ENCODE results near the gene CDH4.
"Not testable (repeated sequence)": the region's sequence is repeated elsewhere in the genome, so short reads cannot be mapped to it uniquely, and the experiment has no call there.

CDH4 gene

DNA sequence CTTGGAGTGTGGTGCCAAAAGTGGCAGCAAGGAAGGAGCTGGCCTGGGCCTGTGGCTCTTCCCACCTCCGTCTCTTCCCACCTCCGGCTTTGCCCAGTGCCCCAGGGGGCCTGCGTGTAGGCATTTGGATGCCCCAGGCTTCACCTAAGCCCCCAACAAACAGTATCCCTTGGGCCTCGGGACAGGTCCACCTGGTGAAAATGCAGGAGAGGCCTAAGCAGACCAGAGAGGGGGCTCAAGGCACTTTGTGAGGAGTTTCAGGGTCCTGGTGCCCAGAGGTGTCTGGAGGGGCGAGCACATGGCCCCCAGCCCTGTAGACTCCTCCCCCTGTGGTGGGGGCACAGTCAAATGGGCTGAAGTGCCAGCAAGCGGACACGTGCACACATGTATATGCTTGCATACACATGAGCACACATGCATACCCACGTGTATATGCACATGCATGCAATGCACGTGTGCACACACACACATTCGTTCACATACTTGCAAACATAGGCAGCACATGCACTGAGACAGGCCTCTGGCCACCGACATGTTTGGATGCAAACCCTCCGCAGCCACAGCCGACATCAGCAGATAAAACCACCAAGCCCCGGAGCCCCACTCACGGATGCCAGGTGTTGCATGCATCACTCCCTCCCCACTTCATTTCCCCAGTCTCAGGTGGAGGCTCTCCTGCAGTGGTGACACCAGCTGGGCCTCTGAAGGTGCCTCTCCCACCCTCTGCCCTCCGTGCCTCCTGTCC is 689.1 kb downstream of the CDH4 start:
- Histone ChIP-seq H3K79me2 (ENCODE audit: insufficient read depth, low read length) (no peaks in the 10 kb centered on the region), H3K4me3 (ENCODE audit: low read depth in 1 of 2, low read length in 2 of 2) (no peak overlapping the region), H3K9me3 (ENCODE audit: insufficient read depth, low read length, severe bottlenecking) (no peaks in the 10 kb centered on the region)

DNA sequence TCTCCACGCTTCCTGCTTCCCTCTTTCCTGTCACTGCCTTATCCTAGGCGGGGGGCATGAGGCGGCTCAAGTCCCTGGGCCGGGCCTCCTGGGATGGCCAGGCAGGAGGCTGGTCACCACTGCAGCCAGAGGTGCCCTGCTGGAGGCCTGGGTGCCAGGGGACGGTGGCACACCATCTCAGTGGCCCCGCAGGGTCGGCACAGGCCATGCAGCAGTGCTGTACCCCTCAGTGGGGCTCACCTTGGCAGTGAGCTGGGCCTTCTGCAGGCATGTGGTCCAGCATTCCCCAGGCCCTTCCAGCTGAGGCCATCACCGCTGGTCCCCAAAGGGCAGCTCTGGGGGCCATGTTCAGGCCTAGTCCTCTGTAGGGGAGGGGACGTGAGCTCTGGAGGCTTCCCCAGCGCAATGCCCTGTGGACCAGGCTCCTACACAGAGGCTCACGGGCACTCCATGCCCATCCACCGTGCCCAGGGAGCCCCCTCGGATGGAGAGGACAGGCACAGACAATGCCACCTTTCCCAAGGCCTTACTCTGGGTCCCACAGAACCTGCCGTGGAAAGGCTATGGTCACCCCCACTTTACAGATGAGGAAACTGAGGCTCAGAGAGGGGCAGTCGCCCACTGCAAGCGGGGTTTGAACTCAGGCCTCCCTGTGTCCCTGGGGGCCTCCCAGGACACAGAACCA is 689.8 kb downstream of the CDH4 start:
- H4K20me1 ChIP-seq (ENCODE audit: insufficient read depth, low read length): peaks cover 8% of the 10 kb centered on the region; the same call in 1 of the 2 replicates
- H3K4me2 ChIP-seq (ENCODE audit: insufficient read depth, low read length): no peak overlapping the region
- no peaks in the 10 kb centered on the region for H3K36me3 ChIP-seq (ENCODE audit: insufficient read depth, low read length)
- no peak overlapping the region for H3K27ac ChIP-seq (ENCODE audit: low read length)
- no peak overlapping the region for H3K4me3 ChIP-seq (ENCODE audit: low read depth in 1 of 2, low read length in 2 of 2)
- no peaks in the 10 kb centered on the region for H3K4me1 ChIP-seq (ENCODE audit: insufficient read depth, low read length)
- DNase-seq (no peak), ATAC-seq (ENCODE audit: insufficient read depth, low read depth) (no peak)
- H3K79me2 ChIP-seq (ENCODE audit: insufficient read depth, low read length): no peaks in the 10 kb centered on the region
- H3K9ac ChIP-seq (ENCODE audit: low read depth, low read length): no peak overlapping the region
- H3K9me3 ChIP-seq (ENCODE audit: insufficient read depth, low read length, severe bottlenecking): no peaks in the 10 kb centered on the region
- H3K27me3 ChIP-seq (ENCODE audit: insufficient read depth, low read length, poor library complexity): no peaks in the 10 kb centered on the region
- TF ChIP-seq EZH2 (IDR thresholded peaks at IDR 0.05; ENCODE audit: borderline replicate concordance, low read depth, low read length, severe bottlenecking): no peak
- TF ChIP-seq, protein P1, sequence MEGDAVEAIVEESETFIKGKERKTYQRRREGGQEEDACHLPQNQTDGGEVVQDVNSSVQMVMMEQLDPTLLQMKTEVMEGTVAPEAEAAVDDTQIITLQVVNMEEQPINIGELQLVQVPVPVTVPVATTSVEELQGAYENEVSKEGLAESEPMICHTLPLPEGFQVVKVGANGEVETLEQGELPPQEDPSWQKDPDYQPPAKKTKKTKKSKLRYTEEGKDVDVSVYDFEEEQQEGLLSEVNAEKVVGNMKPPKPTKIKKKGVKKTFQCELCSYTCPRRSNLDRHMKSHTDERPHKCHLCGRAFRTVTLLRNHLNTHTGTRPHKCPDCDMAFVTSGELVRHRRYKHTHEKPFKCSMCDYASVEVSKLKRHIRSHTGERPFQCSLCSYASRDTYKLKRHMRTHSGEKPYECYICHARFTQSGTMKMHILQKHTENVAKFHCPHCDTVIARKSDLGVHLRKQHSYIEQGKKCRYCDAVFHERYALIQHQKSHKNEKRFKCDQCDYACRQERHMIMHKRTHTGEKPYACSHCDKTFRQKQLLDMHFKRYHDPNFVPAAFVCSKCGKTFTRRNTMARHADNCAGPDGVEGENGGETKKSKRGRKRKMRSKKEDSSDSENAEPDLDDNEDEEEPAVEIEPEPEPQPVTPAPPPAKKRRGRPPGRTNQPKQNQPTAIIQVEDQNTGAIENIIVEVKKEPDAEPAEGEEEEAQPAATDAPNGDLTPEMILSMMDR (IDR thresholded peaks at IDR 0.05; ENCODE audit: borderline replicate concordance, extremely low read depth, low read length, poor library complexity, severe bottlenecking): no peak
- H2AFZ ChIP-seq (ENCODE audit: low read depth, low read length): no peak overlapping the region

More for the DNA sequence above, 689.1 kb downstream of the CDH4 start:
- no peak for DNase-seq
- H3K9ac ChIP-seq (ENCODE audit: low read depth, low read length): no peak overlapping the region
- no peak overlapping the region for H2AFZ ChIP-seq (ENCODE audit: low read depth, low read length)
- H3K27ac ChIP-seq (ENCODE audit: low read length): no peak overlapping the region
- no peaks in the 10 kb centered on the region for H3K36me3 ChIP-seq (ENCODE audit: insufficient read depth, low read length)
- no peak overlapping the region for H3K4me2 ChIP-seq (ENCODE audit: insufficient read depth, low read length)
- no peaks in the 10 kb centered on the region for H3K4me1 ChIP-seq (ENCODE audit: insufficient read depth, low read length)
- no peak for ATAC-seq (ENCODE audit: insufficient read depth, low read depth)
- H3K27me3 ChIP-seq (ENCODE audit: insufficient read depth, low read length, poor library complexity): no peaks in the 10 kb centered on the region
- TF ChIP-seq, protein P1 (IDR thresholded peaks at IDR 0.05; ENCODE audit: borderline replicate concordance, extremely low read depth, low read length, poor library complexity, severe bottlenecking): no peak
- TF ChIP-seq EZH2 (IDR thresholded peaks at IDR 0.05; ENCODE audit: borderline replicate concordance, low read depth, low read length, severe bottlenecking): no peak
- H4K20me1 ChIP-seq (ENCODE audit: insufficient read depth, low read length): peaks cover 13% of the 10 kb centered on the region; the same call in 1 of the 2 replicates

DNA sequence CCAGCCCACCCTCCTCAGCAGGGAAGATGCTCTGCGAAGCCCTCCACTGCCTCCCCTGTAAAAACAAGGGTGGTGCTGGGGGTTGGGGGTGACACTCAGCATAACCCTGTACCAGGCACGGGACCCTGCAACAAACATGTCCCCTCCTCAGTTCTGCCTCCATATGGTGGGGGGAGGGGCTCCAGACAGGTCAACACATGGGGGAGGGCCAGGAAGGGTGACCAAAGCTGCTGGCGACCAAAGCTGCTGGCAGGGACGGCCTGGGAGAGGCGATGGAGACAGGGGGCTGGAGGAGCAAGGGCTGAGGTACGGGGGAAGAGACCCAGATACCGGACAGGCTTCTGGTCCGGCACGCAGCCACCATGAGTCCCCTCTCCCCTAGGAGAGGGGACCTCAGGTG is 690.5 kb downstream of the CDH4 start:
- Histone ChIP-seq H2AFZ (ENCODE audit: low read depth, low read length) (no peak overlapping the region), H3K79me2 (ENCODE audit: insufficient read depth, low read length) (no peaks in the 10 kb centered on the region), H3K9me3 (ENCODE audit: insufficient read depth, low read length, severe bottlenecking) (no peaks in the 10 kb centered on the region), H3K4me1 (ENCODE audit: insufficient read depth, low read length) (no peaks in the 10 kb centered on the region), H4K20me1 (ENCODE audit: insufficient read depth, low read length) (peaks cover 8% of the 10 kb centered on the region; the same call in 1 of the 2 replicates), H3K27ac (ENCODE audit: low read length) (no peak overlapping the region), H3K4me3 (ENCODE audit: low read depth in 1 of 2, low read length in 2 of 2) (no peak overlapping the region), H3K4me2 (ENCODE audit: insufficient read depth, low read length) (no peak overlapping the region), H3K9ac (ENCODE audit: low read depth, low read length) (no peak overlapping the region), H3K36me3 (ENCODE audit: insufficient read depth, low read length) (no peaks in the 10 kb centered on the region), H3K27me3 (ENCODE audit: insufficient read depth, low read length, poor library complexity) (no peaks in the 10 kb centered on the region)
- DNase-seq (no peak), ATAC-seq (ENCODE audit: insufficient read depth, low read depth) (no peak)
- no peak for TF ChIP-seq EZH2 (IDR thresholded peaks at IDR 0.05; ENCODE audit: borderline replicate concordance, low read depth, low read length, severe bottlenecking)
- TF ChIP-seq, protein P1 (IDR thresholded peaks at IDR 0.05; ENCODE audit: borderline replicate concordance, extremely low read depth, low read length, poor library complexity, severe bottlenecking): no peak

DNA sequence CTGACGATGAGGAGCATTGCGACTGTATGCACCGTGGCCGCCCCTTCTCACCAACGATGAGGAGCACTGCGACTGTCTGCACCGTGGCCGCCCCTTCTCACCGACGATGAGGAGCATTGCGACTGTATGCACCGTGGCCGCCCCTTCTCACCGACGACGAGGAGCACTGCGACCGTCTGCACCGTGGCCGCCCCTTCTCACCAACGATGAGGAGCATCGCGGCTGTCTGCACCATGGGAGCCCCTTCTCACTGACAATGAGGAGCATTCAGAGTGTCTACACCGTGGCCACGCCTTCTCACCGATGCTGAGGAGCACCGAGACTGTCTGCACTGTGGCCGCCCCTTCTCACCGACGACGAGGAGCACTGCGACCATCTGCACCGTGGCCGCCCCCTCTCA is 692.9 kb downstream of the CDH4 start:
- DNase-seq; H3K4me3 ChIP-seq (ENCODE audit: low read depth in 1 of 2, low read length in 2 of 2): not testable (repeated sequence)

DNA sequence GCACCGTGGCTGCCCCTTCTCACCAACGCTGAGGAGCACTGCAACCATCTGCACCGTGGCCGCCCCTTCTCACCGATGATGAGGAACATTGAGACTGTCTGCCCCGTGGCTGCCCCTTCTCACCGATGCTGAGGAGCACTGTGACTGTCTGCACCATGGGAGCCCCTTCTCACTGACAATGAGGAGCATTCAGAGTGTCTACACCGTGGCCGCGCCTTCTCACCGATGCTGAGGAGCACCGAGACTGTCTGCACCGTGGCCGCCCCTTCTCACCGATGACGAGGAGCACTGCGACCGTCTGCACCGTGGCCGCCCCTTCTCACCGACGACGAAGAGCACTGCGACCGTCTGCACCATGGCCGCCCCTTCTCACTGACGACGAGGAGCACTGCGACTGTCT is 693.4 kb downstream of the CDH4 start:
- ATAC-seq (ENCODE audit: insufficient read depth, low read depth); H3K27me3 ChIP-seq (ENCODE audit: insufficient read depth, low read length, poor library complexity); H3K4me1 ChIP-seq (ENCODE audit: insufficient read depth, low read length); DNase-seq; H3K9me3 ChIP-seq (ENCODE audit: insufficient read depth, low read length, severe bottlenecking); H3K9ac ChIP-seq (ENCODE audit: low read depth, low read length); H3K27ac ChIP-seq (ENCODE audit: low read length); H3K4me3 ChIP-seq (ENCODE audit: low read depth in 1 of 2, low read length in 2 of 2); H3K4me2 ChIP-seq (ENCODE audit: insufficient read depth, low read length); H3K36me3 ChIP-seq (ENCODE audit: insufficient read depth, low read length); H2AFZ ChIP-seq (ENCODE audit: low read depth, low read length); H3K79me2 ChIP-seq (ENCODE audit: insufficient read depth, low read length): not testable (repeated sequence)
- H4K20me1 ChIP-seq (ENCODE audit: insufficient read depth, low read length): peaks cover 11% of the 10 kb centered on the region; the same call in 1 of the 2 replicates

More for the DNA sequence above, 692.9 kb downstream of the CDH4 start:
- H3K4me1 ChIP-seq (ENCODE audit: insufficient read depth, low read length); H3K36me3 ChIP-seq (ENCODE audit: insufficient read depth, low read length); H3K4me2 ChIP-seq (ENCODE audit: insufficient read depth, low read length); H3K27ac ChIP-seq (ENCODE audit: low read length); H2AFZ ChIP-seq (ENCODE audit: low read depth, low read length); H3K79me2 ChIP-seq (ENCODE audit: insufficient read depth, low read length); H3K27me3 ChIP-seq (ENCODE audit: insufficient read depth, low read length, poor library complexity); H4K20me1 ChIP-seq (ENCODE audit: insufficient read depth, low read length); H3K9me3 ChIP-seq (ENCODE audit: insufficient read depth, low read length, severe bottlenecking); ATAC-seq (ENCODE audit: insufficient read depth, low read depth); H3K9ac ChIP-seq (ENCODE audit: low read depth, low read length): not testable (repeated sequence)
